Measurements from ENCODE around the gene VEPH1.
"Not testable (repeated sequence)": the region's sequence is repeated elsewhere in the genome, so short reads cannot be mapped to it uniquely, and the experiment has no call there.

VEPH1 gene

GRCh38 chr3:157335233-157336076 lies 167.8 kb downstream of the VEPH1 start:
- DNase-seq = no peak

DNA sequence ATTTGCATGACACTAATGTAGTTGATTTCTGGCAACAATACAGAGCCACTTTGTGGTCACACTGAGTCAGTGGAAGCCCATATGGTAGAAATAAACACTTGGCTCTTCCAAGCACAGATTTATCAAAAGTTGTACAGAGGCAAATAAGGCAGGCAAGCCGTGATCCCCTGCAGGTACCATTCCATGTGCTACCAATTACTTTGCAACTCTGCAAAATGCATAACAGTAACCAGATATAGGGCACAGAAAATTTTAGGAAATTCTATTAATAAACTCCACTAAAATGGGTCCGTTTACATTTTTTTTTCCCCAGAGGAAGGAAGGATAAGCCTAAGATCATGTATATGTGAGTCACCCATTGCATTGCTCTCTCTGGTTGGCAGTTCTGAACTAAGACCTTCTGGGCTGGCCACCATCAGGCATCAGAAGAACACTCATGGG lies 169.6 kb downstream of the VEPH1 start:
- no peak for DNase-seq

- DNase-seq = no peak
Measured at GRCh38 chr3:157330206-157330605, 173.0 kb downstream of the VEPH1 start.

DNA sequence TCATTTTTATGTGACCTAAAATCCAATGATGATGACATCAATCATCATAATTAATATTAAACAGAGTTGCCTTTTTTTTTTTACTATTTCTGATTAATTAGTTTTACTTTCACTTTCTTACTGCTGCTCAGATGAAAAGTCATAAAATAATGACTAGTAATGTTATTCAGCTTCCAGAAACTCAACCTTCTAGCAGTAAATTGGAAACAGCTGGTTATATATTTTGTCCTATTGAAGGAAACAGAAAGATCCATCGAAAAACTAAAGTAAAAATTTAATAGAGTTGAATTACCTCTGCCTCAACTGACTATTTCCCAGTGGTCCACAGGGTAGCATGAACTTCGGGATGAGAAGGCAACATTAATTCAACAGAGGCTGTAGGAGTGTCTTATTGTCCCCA lies 173.7 kb downstream of the VEPH1 start:
- no peak for DNase-seq

- no peak for DNase-seq
Measured at GRCh38 chr3:157327837-157328236, 175.4 kb downstream of the VEPH1 start.

GRCh38 chr3:157327018-157327417 lies 176.2 kb downstream of the VEPH1 start:
- DNase-seq = no peak

GRCh38 chr3:157324869-157325268 lies 178.3 kb downstream of the VEPH1 start:
- DNase-seq = not testable (repeated sequence)

DNA sequence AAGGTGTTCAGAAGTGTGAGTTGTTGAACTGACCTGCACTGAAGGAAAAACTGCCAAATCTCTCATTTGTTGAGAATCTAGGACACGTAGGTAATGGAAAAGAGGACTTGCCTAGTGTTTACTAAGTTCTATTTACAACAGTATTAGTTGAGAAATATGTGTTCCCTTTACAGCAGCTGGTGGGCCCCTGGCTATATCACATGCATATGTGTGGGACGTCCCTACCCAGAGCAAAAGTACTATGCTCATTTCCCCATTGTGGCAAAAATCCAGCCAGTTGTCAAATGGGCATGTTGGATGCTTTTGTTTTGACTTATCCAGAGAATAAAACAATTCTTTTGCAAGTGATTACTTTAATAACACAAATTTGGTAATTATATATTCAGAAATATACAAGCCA lies 179.9 kb downstream of the VEPH1 start:
- DNase-seq = peak in 2 of 3 donors; percentile 20 to 46

GRCh38 chr3:157319672-157320071 lies 183.5 kb downstream of the VEPH1 start:
- DNase-seq = no peak

DNA sequence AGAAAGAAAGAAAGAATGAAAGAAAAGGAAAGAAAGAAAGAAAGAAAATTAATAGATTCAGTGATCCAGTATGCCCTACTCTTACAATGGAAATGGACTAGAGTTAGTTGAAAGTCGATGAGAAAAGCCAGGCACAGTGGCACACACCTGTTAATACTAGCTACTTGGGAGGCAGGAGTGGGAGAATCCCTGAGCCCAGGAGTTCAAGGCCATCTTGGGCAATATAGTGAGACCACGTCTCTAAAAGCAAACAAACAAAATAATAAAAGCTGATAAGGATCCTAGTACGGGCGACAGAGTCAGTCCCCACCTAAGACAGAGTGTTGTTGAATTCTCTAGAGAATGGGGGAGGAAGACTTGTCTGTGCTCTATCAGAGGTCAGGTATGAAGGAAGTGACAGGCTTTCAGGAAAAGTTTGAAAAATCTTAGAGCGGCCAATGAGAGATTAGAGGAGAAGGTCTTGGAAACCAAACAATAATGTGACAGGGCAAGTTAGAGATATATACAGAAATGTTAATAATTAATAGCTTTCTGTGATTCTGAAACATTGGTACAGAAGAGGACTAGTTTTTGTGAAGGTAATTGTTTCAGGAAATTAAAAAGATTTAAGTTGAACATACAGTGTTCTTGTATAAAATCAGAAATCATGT lies 184.5 kb downstream of the VEPH1 start:
- DNase-seq = no peak

- no peak for DNase-seq
Measured at GRCh38 chr3:157317895-157318294, 185.3 kb downstream of the VEPH1 start.

GRCh38 chr3:157313186-157313585 lies 190.0 kb downstream of the VEPH1 start:
- DNase-seq = no peak

GRCh38 chr3:157312376-157312745 lies 190.9 kb downstream of the VEPH1 start:
- no peak for DNase-seq

DNA sequence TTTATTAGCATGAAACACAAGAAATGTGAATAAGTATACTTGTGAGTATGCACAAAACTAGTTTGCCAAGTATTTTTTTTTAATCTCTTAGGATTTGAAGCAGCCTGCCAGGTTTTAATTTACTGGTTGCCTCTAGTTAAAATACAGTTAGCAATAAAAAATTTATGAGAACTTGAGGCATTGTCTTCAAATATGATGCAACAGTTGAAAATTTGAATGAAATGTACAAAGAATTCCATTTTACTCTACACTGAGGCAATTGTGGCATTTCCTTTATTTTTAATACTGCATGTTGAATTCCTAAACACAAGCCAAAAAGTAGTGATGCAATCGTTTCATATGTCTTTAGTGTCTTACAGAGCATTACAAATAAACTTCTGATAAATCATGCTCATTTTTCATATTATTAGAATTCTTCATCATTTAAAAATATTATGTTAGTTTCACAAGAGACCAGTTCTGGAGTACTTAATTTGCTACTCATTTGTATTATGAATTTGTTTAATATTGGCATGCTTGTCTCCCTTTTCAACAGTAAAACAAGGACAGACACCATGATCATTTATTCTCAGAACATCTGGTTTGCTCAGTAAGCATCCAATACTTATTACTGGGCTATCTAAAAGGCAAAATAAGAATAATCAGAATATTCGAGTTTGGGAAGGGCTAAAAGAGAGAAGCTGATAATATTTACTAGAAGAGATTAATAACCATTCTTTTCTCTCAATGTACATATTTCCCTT lies 191.4 kb downstream of the VEPH1 start:
- peak; percentile 44 to 74 (median 73) for DNase-seq

DNA sequence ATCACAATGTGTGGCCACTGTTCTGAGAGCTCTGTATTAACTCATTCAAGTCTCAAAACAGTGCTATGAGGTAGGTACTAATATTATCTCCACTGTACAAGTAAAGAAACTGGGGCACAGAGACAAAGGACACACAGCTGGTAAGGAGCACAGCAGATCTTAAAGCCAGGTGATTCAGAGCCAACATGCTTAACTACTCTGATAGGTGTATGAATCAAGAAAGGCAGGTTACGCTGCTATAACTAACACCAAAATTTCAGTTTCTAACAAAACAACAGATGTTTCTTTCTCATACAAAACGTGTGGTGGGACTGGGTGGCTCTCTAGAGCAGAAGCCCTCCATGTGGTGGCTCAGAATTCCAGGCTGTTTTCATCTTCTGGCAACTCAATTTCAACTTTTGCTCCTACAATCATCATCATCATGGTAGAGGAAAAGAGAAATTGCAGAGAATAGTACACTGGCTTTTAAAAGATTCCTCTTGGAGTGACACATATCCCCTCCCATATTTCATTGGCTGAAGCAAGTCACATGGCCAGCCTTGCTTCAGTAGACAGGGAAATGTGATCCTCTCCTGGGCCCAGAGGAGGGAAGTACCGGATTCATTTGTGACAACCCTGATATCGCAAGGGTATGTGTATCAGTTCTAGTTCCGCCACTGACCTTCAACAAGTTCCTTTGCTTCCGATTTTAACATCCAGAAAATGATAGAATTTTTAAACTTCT lies 192.7 kb downstream of the VEPH1 start:
- DNase-seq = peak in 1 of 3 donors; percentile 10

DNA sequence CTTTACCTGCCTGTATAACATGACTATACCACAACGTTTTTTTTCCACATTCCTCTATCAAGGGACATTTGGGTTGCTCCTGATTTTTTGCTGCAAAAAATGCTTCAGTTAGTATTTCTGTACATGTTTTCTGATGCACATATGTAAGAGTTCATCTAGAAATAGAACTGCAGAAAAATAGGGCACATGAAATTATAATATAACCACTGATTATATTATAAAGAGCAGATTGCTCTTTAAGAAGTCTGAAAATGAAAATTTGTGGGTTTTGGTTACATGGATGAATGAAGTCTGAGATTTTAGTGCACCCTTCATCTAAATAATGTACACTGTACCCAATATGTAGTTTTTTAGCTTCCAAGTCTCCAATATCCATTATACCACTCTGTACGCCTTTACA lies 196.7 kb downstream of the VEPH1 start:
- DNase-seq = no peak

- no peak for DNase-seq
Measured at GRCh38 chr3:157305392-157305791, 197.8 kb downstream of the VEPH1 start.

DNA sequence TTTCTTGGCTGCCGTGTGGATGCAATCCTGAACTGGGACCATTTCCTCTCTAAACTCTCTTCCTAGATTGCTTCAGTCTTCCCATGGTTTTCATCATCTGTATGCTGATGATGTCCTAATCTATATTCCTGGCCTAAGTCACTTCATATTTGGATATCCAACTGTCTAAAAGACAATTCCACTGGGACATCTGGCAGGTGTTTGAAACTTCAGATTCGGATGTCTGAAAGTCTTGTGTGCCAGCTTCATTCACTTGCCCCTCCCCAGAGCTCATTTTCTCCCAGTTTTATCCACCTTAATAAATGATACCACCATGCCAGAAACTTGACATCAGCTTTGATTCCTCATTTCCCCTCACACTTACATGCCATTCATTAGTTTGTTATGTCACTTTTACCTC lies 201.5 kb downstream of the VEPH1 start:
- DNase-seq = no peak

DNA sequence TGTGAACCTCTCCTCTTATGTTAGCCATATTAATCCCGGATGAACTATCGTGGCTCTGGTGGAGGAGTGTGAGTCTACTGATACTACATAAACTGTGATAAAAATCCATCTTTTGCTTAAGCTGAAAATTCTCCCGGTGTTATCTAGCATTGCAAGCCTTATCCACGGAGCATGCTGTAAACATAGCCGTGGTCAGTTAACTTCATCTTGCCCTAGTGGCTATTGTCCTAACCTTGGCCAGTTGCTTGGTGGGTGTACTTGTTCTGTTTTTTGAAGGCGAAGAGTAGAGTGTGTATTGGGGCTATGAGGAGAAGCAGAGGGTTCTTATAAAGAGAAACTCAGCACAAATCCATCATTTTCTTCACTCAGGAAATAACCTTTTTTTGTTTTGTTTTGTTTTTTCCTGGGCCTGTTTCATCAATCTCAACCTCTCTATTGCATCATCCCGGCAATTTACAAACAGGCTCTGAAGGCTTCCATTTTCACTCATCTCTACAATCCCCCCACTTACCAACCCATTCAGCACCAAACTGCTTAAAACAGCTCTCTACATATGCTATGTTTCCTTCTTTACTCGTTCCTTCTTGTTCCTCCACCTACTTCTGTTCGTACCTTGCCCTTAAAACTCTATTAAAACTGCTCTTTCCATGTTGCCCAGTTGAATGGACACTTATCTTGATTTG lies 202.1 kb downstream of the VEPH1 start:
- DNase-seq = peak; percentile 10 to 26 (median 22)

- no peak for DNase-seq
Measured at GRCh38 chr3:157300094-157300493, 203.1 kb downstream of the VEPH1 start.

DNA sequence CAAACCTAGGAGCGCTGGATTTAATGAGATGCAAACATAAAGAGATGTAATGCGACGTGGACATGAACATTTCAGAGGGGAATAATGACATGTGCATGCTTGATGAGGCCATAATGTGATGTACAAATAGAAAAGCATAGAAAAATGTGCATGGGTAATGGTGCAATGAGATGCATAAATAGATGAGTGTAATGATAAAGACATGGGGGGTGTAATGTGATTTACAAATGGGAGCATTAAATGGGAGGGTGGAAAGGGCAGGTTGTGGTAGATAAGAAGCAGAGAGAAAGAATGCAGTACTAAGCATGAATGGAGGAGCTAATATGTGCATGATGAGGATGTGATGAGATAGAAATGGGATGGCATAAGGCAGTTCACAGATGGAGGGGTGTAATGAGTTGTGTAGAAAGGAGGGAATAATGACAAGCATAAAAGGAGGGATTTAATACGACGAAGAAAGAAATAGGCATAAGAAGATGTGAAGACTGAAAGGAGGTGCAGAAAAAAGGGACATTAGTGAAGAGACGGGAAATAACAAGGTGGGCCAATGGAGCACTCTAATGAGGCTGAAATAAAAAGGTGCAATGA lies 205.8 kb downstream of the VEPH1 start:
- DNase-seq = no peak

DNA sequence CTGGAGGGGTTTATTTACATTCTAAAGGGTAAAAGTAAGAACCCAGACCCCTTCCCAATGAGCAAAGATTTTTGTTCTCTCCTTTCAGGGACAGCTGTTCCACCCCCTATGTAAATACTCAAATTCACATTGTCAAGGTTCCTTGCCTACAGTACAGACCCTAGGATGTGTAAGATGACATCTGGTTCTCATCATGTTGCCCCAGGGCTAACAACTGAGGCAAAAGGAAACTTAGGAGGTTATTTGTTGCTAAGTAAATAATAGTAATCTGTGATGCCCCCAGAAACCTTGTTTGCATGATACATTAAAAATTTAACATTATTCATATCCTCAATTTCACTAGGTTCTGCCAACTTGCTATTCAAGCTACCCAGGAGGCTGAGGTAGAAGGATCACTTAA lies 208.3 kb downstream of the VEPH1 start:
- no peak for DNase-seq

All from suppressor macrophage treated with lipopolysaccharide for 1 hour (primary cell).